Measurements from ENCODE around the gene E2F2. TPM values are rescaled to one million over a fixed set of nuclear protein-coding genes. Genes with fewer than 3 reads are reported as not detected.
A peak's percentile ranks its signal among the peaks of the same experiment; 100 is the strongest.

The E2F2 gene
- total RNA-seq, 2 donors from 2014 or later: 0.14 to 0.35 TPM

DNA sequence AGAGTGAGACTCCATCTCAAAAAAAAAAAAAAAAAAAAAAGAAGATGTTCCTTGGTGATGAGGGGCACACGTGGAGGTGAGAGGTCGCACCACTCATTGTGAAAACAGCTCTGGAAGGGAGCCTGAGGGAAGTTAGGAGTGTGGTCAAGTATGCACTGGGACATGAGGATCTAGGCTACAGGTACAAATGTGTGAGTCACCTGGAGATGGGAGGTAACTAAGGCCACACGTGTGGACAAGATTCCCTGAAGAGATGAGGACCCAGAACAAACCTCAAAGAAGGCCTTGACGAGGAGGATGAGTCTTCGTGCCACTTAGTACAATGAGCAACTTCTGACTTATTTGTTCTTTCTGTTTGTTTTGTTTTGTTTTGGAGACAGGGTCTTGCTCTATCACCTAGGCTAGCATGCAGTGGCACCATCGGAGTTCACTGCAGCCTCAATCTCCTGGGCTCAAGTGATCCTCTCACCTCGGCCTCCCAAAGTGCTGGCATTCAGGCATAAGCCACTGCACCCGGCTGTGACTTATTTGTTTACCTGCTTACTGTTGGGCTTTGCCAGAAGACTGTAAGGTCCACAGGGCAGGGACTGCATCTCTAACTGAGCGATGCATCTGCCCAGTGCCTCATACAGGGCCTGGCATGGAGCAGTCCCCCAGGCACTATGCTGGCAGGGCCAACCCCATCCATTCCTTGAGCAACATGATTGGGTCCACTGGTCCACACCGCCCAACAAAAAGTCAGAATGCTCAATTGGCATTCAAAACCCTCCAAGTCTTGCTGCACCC, 53.5 kb downstream of the E2F2 start:
- no peak overlapping the region for H3K27ac ChIP-seq
- H3K4me1 ChIP-seq (ENCODE audit: control insufficient read depth in 1 of 2, low read depth in 2 of 2): peaks cover 6 to 39% of the 10 kb centered on the region in 2 donors
- no peak for DNase-seq (ENCODE audit: low spot score)
- no peak overlapping the region for H3K4me3 ChIP-seq
- ATAC-seq (ENCODE audit: insufficient number of reproducible peaks, low FRiP score, low read depth): no peak
- TF ChIP-seq, protein P1, sequence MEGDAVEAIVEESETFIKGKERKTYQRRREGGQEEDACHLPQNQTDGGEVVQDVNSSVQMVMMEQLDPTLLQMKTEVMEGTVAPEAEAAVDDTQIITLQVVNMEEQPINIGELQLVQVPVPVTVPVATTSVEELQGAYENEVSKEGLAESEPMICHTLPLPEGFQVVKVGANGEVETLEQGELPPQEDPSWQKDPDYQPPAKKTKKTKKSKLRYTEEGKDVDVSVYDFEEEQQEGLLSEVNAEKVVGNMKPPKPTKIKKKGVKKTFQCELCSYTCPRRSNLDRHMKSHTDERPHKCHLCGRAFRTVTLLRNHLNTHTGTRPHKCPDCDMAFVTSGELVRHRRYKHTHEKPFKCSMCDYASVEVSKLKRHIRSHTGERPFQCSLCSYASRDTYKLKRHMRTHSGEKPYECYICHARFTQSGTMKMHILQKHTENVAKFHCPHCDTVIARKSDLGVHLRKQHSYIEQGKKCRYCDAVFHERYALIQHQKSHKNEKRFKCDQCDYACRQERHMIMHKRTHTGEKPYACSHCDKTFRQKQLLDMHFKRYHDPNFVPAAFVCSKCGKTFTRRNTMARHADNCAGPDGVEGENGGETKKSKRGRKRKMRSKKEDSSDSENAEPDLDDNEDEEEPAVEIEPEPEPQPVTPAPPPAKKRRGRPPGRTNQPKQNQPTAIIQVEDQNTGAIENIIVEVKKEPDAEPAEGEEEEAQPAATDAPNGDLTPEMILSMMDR (IDR thresholded peaks at IDR 0.05): no peak
- H3K9me3 ChIP-seq: no peaks in the 10 kb centered on the region
- H3K36me3 ChIP-seq: no peaks in the 10 kb centered on the region
- H3K27me3 ChIP-seq (replicated peaks; ENCODE audit: insufficient read depth): no peaks in the 10 kb centered on the region

DNA sequence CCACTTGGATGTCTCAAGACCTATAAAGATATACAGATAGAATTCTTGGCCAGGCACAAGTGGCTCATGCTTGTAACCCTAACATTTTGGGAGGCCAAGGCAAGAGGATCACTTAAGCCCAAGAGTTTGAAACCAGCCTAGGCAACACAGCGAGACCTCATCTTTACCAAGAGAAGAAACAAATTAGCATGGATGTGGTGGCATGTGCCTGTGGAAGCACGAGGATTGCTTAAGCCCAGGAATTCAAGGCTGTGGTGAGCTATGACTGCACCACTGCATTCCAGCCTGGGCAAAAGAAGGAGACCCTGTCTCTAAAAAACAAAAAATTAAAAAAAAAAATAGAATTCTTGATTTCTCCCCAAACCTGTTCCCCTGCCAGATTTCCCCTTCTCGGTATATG, 55.4 kb downstream of the E2F2 start:
- H3K4me1 ChIP-seq (ENCODE audit: control insufficient read depth in 1 of 2, low read depth in 2 of 2): peaks cover 11 to 38% of the 10 kb centered on the region in 2 donors
- no peak for DNase-seq (ENCODE audit: low spot score)
- H3K36me3 ChIP-seq: no peaks in the 10 kb centered on the region
- no peak overlapping the region for H3K4me3 ChIP-seq
- no peaks in the 10 kb centered on the region for H3K9me3 ChIP-seq
- no peak overlapping the region for H3K27ac ChIP-seq
- TF ChIP-seq, protein P1 (IDR thresholded peaks at IDR 0.05): no peak
- H3K27me3 ChIP-seq (replicated peaks; ENCODE audit: insufficient read depth): no peaks in the 10 kb centered on the region
- no peak for ATAC-seq (ENCODE audit: insufficient number of reproducible peaks, low FRiP score, low read depth)

DNA sequence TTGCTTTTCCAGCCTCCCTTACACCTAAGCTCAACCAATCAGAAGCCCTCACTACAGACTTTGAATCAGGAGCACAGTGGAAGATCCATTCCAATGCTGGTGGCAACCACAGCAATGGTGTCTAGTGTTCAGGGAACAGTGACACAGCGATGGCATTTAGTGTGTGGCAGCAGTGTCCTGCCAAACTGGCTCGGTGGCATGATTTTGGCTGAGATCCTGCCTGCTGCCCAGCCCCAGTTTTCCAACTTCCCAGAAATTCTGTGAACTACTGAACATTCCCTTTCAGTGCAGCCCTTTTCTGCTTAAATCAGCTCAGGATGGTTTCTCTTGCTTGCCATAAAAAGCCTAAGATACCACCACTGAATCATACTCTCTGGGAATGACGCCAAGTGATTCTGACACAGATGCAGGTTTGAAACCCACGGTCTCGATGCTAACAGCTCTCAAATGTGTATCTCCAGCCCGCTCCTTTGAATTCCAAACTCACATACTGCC, 55.9 kb downstream of the E2F2 start:
- H3K27ac ChIP-seq: no peak overlapping the region
- ATAC-seq (ENCODE audit: insufficient number of reproducible peaks, low FRiP score, low read depth): no peak

DNA sequence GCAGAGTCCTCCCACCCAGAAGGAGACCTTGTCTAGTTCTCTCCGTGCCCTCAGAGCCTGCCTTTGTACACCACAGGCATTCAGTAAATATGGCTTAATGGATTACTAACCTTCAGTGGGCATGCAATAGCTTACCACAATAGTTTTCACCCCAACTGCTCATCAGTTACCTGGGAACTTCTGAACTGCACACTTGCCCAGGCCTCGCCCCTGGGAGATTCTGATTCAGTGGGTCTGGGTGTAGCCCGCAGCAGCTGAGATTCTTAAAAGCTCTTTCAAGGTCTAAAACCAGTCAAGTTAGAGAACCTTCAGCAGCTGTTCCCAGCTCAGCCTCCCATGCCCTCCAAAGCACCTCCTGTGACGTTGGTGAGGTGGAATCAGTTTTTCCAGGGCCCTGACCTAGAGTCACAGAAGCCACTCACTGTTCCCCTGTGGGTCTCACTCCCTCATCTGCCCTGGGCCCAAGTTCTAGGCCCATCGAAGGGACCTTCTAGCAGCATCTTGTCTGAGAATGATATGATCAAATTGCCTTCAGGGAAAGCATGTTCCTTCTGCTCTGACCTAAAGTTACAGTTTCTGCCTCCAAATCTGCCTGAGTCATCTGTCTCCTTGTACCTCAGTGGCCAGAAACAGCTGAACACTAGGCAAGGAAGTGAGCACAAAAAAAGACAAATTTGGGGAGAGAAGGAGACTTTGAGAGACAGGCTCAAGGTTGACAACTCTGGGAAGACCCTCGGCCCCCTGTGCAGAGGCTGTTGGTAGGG, 57.8 kb downstream of the E2F2 start:
- TF ChIP-seq, protein P1 (IDR thresholded peaks at IDR 0.05): no peak
- DNase-seq (ENCODE audit: low spot score) (no peak), ATAC-seq (ENCODE audit: insufficient number of reproducible peaks, low FRiP score, low read depth) (no peak)
- Histone ChIP-seq H3K9me3 (no peaks in the 10 kb centered on the region), H3K27me3 (replicated peaks; ENCODE audit: insufficient read depth) (no peaks in the 10 kb centered on the region), H3K4me3 (no peak overlapping the region), H3K36me3 (no peaks in the 10 kb centered on the region), H3K27ac (no peak overlapping the region), H3K4me1 (ENCODE audit: control insufficient read depth in 1 of 2, low read depth in 2 of 2) (peaks cover 11 to 36% of the 10 kb centered on the region in 2 donors)

More for the DNA sequence above, 55.9 kb downstream of the E2F2 start:
- Histone ChIP-seq H3K4me3 (no peak overlapping the region), H3K9me3 (no peaks in the 10 kb centered on the region), H3K27me3 (replicated peaks; ENCODE audit: insufficient read depth) (no peaks in the 10 kb centered on the region), H3K36me3 (no peaks in the 10 kb centered on the region), H3K4me1 (ENCODE audit: control insufficient read depth in 1 of 2, low read depth in 2 of 2) (peaks cover 11 to 38% of the 10 kb centered on the region in 2 donors)
- TF ChIP-seq, protein P1 (IDR thresholded peaks at IDR 0.05): no peak
- DNase-seq (ENCODE audit: low spot score): peak; percentile 21

Measured in thoracic aorta (tissue), 2 donors.